ENCODE results near the gene SULT6B1. TPM values are rescaled to one million over a fixed set of nuclear protein-coding genes. Genes with fewer than 3 reads are reported as not detected.

SULT6B1 gene
- total RNA-seq, 2 donors from 2014 or later, result not detected

DNA sequence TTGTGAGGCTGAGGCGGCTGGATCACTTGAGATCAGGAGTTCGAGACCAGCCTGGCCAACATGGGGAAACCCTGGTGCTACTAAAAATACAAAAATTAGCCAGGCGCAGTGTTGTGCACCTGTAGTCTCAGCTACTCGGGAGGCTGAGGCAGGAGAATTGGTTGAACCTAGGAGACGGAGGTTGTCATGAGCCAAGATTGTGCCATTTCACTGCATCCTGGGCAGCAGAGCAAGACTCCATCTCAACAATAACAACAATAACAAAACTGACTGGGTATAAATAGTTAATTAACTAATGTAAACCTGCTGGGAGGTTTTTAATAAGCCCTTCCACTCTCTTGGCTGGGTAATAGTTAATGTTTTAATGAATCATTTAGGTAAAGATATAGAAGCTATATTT is 7.8 kb downstream of the SULT6B1 start:
- Histone ChIP-seq H3K9me3 (no peaks in the 10 kb centered on the region), H3K36me3 (no peaks in the 10 kb centered on the region), H3K4me1 (no peaks in the 10 kb centered on the region), H3K4me3 (no peak overlapping the region), H3K27me3 (no peaks in the 10 kb centered on the region), H3K27ac (no peak overlapping the region)
- TF ChIP-seq, protein P1, sequence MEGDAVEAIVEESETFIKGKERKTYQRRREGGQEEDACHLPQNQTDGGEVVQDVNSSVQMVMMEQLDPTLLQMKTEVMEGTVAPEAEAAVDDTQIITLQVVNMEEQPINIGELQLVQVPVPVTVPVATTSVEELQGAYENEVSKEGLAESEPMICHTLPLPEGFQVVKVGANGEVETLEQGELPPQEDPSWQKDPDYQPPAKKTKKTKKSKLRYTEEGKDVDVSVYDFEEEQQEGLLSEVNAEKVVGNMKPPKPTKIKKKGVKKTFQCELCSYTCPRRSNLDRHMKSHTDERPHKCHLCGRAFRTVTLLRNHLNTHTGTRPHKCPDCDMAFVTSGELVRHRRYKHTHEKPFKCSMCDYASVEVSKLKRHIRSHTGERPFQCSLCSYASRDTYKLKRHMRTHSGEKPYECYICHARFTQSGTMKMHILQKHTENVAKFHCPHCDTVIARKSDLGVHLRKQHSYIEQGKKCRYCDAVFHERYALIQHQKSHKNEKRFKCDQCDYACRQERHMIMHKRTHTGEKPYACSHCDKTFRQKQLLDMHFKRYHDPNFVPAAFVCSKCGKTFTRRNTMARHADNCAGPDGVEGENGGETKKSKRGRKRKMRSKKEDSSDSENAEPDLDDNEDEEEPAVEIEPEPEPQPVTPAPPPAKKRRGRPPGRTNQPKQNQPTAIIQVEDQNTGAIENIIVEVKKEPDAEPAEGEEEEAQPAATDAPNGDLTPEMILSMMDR (IDR thresholded peaks at IDR 0.05), result no peak
- no peak for DNase-seq (ENCODE audit: low spot score)

DNA sequence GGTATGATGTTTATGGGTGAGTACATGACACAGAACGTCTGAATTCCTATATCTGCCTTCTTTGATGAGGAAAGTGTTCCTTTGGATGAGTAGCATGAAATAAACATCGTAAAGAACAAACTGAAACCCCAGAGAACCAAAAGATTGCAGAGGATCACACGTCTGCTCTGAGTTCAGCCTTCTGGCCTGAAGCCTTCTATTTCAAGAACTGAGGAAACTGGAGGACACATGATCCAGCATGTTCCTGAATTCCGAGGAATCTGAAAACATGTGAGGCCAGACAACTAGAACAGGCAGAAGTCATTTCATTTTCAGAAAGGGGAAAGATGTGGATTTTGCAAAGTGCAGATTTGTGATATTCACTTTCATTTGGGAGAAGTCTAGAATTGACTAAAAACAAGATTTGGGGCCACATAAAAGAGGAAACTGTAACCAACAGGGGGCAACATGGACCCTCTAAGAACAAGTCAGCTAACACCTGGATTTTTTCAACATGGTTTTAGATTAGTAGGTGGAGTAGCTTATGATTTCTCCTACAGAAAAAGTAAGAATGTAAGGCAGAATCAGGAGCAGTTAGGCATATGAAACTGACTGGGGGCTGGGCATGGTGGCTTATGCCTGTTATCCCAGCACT is 8.3 kb downstream of the SULT6B1 start:
- TF ChIP-seq, protein P1 (IDR thresholded peaks at IDR 0.05), result no peak
- no peak overlapping the region for H3K4me3 ChIP-seq

DNA sequence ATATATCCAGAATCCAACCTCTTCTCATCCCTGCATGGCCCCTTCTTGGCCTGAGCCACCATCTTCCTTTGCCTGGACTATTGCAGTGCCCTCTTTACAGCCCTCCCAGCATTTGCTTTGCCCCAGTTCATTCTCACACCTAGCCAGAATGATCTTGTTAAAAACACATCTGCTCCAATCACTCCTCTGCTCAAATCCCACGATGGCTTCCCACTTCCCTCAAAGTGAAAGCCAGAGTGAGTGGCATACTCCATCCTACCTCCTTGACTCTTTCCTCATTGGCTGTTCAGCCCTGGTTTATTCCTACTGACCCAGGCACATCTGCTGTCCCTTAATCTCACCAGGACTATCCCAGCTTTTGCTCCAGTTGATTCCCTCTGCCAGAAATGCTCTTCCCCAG is 14.7 kb downstream of the SULT6B1 start:
- Histone ChIP-seq H3K36me3 (no peaks in the 10 kb centered on the region), H3K4me1 (no peaks in the 10 kb centered on the region), H3K4me3 (no peak overlapping the region), H3K27me3 (no peaks in the 10 kb centered on the region), H3K27ac (no peak overlapping the region), H3K9me3 (no peaks in the 10 kb centered on the region)
- TF ChIP-seq, protein P1 (IDR thresholded peaks at IDR 0.05), result no peak
- DNase-seq (ENCODE audit: low spot score), result no peak

More for the DNA sequence above, 8.3 kb downstream of the SULT6B1 start:
- no peak overlapping the region for H3K27ac ChIP-seq
- no peaks in the 10 kb centered on the region for H3K4me1 ChIP-seq
- H3K9me3 ChIP-seq, result no peaks in the 10 kb centered on the region
- DNase-seq (ENCODE audit: low spot score), result no peak
- H3K27me3 ChIP-seq, result no peaks in the 10 kb centered on the region
- no peaks in the 10 kb centered on the region for H3K36me3 ChIP-seq

DNA sequence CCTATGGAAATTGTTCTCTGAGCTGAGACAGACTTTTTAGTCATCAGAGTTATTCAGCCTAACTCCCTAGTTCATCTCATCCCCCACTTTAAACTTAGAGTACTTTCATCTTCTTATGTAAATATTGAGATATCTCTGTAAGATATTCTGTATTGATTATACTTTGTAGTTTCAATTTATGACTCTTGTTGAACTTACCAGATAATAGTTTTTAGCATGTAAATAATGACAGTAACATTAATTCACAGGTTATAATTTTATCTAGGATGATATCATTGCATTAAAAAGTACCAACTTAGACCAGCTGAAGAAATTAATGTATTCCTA is 16.9 kb downstream of the SULT6B1 start:
- Histone ChIP-seq H3K4me1 (no peaks in the 10 kb centered on the region), H3K9me3 (no peaks in the 10 kb centered on the region), H3K36me3 (no peaks in the 10 kb centered on the region), H3K27ac (no peak overlapping the region), H3K4me3 (no peak overlapping the region), H3K27me3 (no peaks in the 10 kb centered on the region)
- TF ChIP-seq, protein P1 (IDR thresholded peaks at IDR 0.05), result no peak
- DNase-seq (ENCODE audit: low spot score), result no peak

DNA sequence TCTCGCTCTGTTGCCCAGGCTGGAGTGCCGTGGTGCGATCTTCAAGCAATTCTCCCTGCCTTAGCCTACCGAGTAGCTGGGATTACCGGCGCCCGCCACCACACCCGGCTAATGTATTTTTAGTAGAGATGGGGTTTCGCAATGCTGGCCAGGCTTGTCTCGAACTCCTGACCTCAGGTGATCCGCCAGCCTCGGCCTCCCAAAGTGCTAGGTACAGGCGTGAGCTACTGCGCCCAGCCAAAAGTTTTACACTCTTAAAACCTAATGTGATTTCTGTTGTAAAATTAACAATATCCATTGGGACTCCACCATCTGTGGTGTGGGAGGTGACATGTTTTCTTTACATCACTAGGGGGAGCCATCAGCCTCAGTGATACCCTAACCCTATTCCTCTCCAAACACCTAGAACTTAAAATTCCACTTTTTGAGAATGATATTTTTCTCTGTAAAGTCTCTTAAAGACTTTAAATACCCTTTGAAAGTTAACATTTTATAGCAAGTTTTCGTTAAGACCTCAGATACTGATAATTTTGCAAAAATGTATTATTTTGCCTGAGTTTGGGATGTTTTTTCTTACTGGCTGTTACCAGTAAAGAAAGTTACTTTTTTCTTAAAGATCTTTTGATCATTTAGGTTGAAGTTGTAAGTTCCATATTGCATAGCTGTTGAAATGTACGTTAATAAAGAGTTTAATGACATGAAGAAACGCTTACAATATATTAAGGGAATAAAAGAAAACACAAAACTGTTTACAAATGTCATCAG is 20.1 kb downstream of the SULT6B1 start:
- Histone ChIP-seq H3K4me3 (no peak overlapping the region), H3K9me3 (peaks cover 0 to 12% of the 10 kb centered on the region in 2 donors), H3K27me3 (no peaks in the 10 kb centered on the region), H3K27ac (no peak overlapping the region), H3K4me1 (no peaks in the 10 kb centered on the region), H3K36me3 (no peaks in the 10 kb centered on the region)
- TF ChIP-seq, protein P1 (IDR thresholded peaks at IDR 0.05), result peak; percentile 55 to 71
- no peak for DNase-seq (ENCODE audit: low spot score)

All from right atrium auricular region (tissue), 2 donors.